MCF 10A (cell line): ENCODE data around the gene LOXHD1. TPM values are rescaled to one million over a fixed set of nuclear protein-coding genes. Genes with fewer than 3 reads are reported as not detected.

ENCODE experiments used
- BruUV-seq: library from RNA; stranded (reverse); fragments of 400-500 nt; replicated peaks from 2 replicates; lab custom pipeline; 2021; lab: Mats Ljungman, UMichigan
- CTCF ChIA-PET: fragments of 300-600 bp; sonication (Branson Sonifier 250); formaldehyde crosslinking; extraction: SDS; loops from one replicate; lab custom pipeline; 2021; ENCODE audit warnings: antibody characterized with exemption, inconsistent platforms; lab: Yijun Ruan, JAX
- POLR2A ChIA-PET: fragments of 300-600, 350-650 bp; sonication (Branson Sonifier 250); formaldehyde crosslinking; extraction: SDS; loops from one replicate; lab custom pipeline; 2020; ENCODE audit warnings: antibody characterized with exemption, inconsistent platforms; lab: Yijun Ruan, JAX
- DNase-seq: peaks from one replicate; pipeline ENCODE4 v3.0.0-alpha.2; 2018; ENCODE audit not compliant: unreplicated experiment
- H3K27ac Mint-ChIP-seq: one replicate; pipeline ENCODE4 v1.8.0; 2022; ENCODE audit warnings: mild to moderate bottlenecking, low read depth, mixed read lengths; ENCODE audit not compliant: unreplicated experiment
- H3K27me3 Mint-ChIP-seq: one replicate; pipeline ENCODE4 v1.8.0; 2022; ENCODE audit warnings: mixed read lengths; ENCODE audit not compliant: insufficient read depth, unreplicated experiment
- H3K36me3 Mint-ChIP-seq: one replicate; pipeline ENCODE4 v1.8.0; 2022; ENCODE audit warnings: mild to moderate bottlenecking, moderate library complexity, mixed read lengths; ENCODE audit not compliant: insufficient read depth, unreplicated experiment
- H3K4me1 Mint-ChIP-seq: one replicate; pipeline ENCODE4 v1.8.0; 2022; ENCODE audit warnings: mixed read lengths; ENCODE audit not compliant: insufficient read depth, unreplicated experiment
- H3K4me3 Mint-ChIP-seq: one replicate; pipeline ENCODE4 v1.8.0; 2022; ENCODE audit warnings: mild to moderate bottlenecking, moderate library complexity, mixed read lengths; ENCODE audit not compliant: unreplicated experiment
- H3K9me3 Mint-ChIP-seq: one replicate; pipeline ENCODE4 v1.8.0; 2022; ENCODE audit warnings: mixed read lengths; ENCODE audit not compliant: unreplicated experiment
- intact Hi-C: fragments of 100-400 bp; cut with micrococcal nuclease; formaldehyde crosslinking; loops from 2 replicates; pipeline ENCODE4 v1.14.1; 2022
- total RNA-seq: library from RNA; stranded (reverse); gene quantifications from 2 replicates; pipeline ENCODE4 v1.2.3, GENCODE V29; 2022
- TF ChIP-seq, protein P1 (sequence below): fragments of 200-600 bp; IDR thresholded peaks from one replicate; pipeline ENCODE4 v1.8.0; 2022; ENCODE audit warnings: antibody characterized with exemption, mild to moderate bottlenecking; ENCODE audit not compliant: unreplicated experiment

LOXHD1 gene
- total RNA-seq, 1 experiment from 2014 or later: not detected

DNA sequence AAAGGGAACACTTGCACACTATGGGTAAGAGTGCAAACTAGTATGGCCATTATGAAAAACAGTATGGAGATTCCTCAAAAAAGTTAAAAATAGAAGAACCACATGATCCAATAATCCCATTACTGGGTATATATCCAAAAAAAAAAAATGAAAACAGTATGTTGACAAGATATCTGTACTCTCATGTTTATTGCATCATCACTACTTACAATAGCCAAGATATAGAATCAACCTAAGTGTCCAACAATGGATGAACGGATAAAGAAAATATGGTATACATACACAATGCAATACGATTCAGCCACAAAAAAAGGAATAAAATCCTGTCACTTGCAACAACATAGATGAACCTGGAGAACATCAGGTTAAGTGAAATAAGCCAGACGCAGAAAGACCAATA is 73.3 kb downstream of the LOXHD1 start:
- POLR2A ChIA-PET: no interaction called here
- no peaks in the 10 kb centered on the region for H3K36me3 Mint-ChIP-seq
- intact Hi-C loops: no loop called here
- CTCF ChIA-PET: no interaction called here
- peaks cover 92% of the 10 kb centered on the region for H3K27me3 Mint-ChIP-seq
- H3K9me3 Mint-ChIP-seq: peaks cover 12% of the 10 kb centered on the region
- no peak overlapping the region for H3K4me3 Mint-ChIP-seq
- TF ChIP-seq, protein P1, sequence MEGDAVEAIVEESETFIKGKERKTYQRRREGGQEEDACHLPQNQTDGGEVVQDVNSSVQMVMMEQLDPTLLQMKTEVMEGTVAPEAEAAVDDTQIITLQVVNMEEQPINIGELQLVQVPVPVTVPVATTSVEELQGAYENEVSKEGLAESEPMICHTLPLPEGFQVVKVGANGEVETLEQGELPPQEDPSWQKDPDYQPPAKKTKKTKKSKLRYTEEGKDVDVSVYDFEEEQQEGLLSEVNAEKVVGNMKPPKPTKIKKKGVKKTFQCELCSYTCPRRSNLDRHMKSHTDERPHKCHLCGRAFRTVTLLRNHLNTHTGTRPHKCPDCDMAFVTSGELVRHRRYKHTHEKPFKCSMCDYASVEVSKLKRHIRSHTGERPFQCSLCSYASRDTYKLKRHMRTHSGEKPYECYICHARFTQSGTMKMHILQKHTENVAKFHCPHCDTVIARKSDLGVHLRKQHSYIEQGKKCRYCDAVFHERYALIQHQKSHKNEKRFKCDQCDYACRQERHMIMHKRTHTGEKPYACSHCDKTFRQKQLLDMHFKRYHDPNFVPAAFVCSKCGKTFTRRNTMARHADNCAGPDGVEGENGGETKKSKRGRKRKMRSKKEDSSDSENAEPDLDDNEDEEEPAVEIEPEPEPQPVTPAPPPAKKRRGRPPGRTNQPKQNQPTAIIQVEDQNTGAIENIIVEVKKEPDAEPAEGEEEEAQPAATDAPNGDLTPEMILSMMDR: no peak
- no peak for DNase-seq
- no TSS peak for BruUV-seq
- no peak overlapping the region for H3K27ac Mint-ChIP-seq
- H3K4me1 Mint-ChIP-seq: no peaks in the 10 kb centered on the region

- no TSS peak for BruUV-seq
- Mint-ChIP-seq H3K27me3 (peaks cover 71% of the 10 kb centered on the region), H3K4me3 (no peak overlapping the region), H3K27ac (no peak overlapping the region), H3K4me1 (no peaks in the 10 kb centered on the region), H3K36me3 (no peaks in the 10 kb centered on the region), H3K9me3 (peaks cover 12% of the 10 kb centered on the region)
- TF ChIP-seq, protein P1: no peak
- ChIA-PET CTCF (interaction anchor here (0.6 kb wide), 1 partner anchor 67 kb away, joined by 3 read pairs; no protein-coding TSS in a partner anchor), POLR2A (no interaction called here)
- no peak for DNase-seq
- intact Hi-C loops: no loop called here
Measured at GRCh38 chr18:46581648-46582047, 75.4 kb downstream of the LOXHD1 start.

DNA sequence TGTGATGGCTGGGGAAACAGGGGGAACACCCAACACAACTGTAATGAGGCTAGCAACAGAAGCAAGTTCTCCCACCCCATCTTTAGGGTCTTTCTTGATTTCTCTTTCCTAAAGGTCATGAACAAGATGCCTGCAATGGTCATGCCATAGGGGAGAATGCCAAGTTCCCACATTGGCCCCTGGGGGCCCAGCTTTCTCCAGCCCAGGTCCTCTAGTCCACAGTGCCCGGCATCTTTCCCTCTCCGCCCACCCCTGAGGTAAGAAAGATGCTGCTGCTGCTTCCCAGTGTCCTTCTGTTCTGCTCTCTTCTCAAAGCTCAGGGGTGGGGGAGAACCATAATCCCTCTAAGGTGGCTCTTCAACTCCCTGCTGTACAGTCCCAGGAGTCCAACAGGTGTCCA is 78.0 kb downstream of the LOXHD1 start:
- ChIA-PET POLR2A (interaction anchor here (1.2 kb wide), 1 partner anchor 80 kb away, joined by 3 read pairs; no protein-coding TSS in a partner anchor), CTCF (interaction anchor here (0.6 kb wide), 1 partner anchor 407 kb away, joined by 4 read pairs; no protein-coding TSS in a partner anchor)
- no TSS peak for BruUV-seq
- Mint-ChIP-seq H3K9me3 (peaks cover 12% of the 10 kb centered on the region), H3K4me3 (no peak overlapping the region), H3K27me3 (peaks cover 45% of the 10 kb centered on the region), H3K27ac (no peak overlapping the region), H3K4me1 (no peaks in the 10 kb centered on the region), H3K36me3 (no peaks in the 10 kb centered on the region)
- intact Hi-C loops: no loop called here
- DNase-seq: no peak
- TF ChIP-seq, protein P1: no peak

DNA sequence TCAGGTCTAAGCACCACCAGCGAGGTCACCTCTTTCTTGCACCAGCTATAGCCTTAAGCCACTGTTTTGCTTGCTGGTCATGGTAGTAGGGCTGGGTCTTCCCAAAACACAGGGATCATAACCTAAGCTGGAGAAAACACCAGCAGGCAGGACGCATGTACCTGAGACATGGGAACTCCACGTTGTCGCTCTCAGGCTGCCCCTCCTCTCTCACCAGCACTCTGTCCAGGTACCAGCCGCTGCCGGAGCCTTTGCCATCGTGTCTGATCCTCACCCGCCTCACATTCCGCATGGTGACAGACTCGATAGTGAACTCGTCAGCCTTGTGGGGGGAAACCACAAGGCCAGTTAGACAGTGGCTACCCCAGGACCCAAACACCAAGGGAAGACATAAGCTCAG is 79.5 kb downstream of the LOXHD1 start:
- BruUV-seq: no TSS peak
- intact Hi-C loops: no loop called here
- no peak for DNase-seq
- no peak overlapping the region for H3K4me3 Mint-ChIP-seq
- H3K36me3 Mint-ChIP-seq: no peaks in the 10 kb centered on the region
- H3K27me3 Mint-ChIP-seq: peaks cover 30% of the 10 kb centered on the region
- H3K4me1 Mint-ChIP-seq: no peaks in the 10 kb centered on the region
- H3K9me3 Mint-ChIP-seq: peaks cover 12% of the 10 kb centered on the region
- no peak overlapping the region for H3K27ac Mint-ChIP-seq
- ChIA-PET CTCF (no interaction called here), POLR2A (no interaction called here)
- TF ChIP-seq, protein P1: no peak
